Brain microvascular endothelial cell (primary cell): ENCODE data around the gene SKA1.

ENCODE experiments used
- DNase-seq: peaks from one replicate; pipeline ENCODE4 v3.0.0-alpha.2; 2020
- H3K27ac ChIP-seq: fragments of 250-450 bp; sonication (Bioruptor Pico); 2 replicates; pipeline ENCODE4 v1.5.1; 2020; ENCODE audit warnings: mild to moderate bottlenecking, moderate library complexity
- H3K27me3 ChIP-seq: fragments of 250-450 bp; sonication (Bioruptor Pico); replicated peaks from 2 replicates; pipeline ENCODE4 v1.5.1; 2020; ENCODE audit warnings: mild to moderate bottlenecking
- H3K36me3 ChIP-seq: fragments of 250-450 bp; sonication (Bioruptor Pico); replicated peaks from 2 replicates; pipeline ENCODE4 v1.5.1; 2020; ENCODE audit warnings: mild to moderate bottlenecking
- H3K4me3 ChIP-seq: 2 replicates; pipeline ENCODE4 v1.5.1; 2011; ENCODE audit warnings: low read depth, mild to moderate bottlenecking, control low read depth, low read length, moderate library complexity
- CTCF ChIP-seq: IDR thresholded peaks from 2 replicates; pipeline ENCODE4 v1.5.1; 2011; ENCODE audit warnings: low read depth, mild to moderate bottlenecking, moderate library complexity, low read length, control low read depth, inconsistent platforms; ENCODE audit errors: missing control alignments
- in situ Hi-C: cut with HindIII; loops from 2 replicates; pipeline ENCODE4 v1.10.0; 2017; ENCODE audit warnings: low sequenced_read_pairs, low pct_ligation_motif_present

Gene SKA1, protein sequence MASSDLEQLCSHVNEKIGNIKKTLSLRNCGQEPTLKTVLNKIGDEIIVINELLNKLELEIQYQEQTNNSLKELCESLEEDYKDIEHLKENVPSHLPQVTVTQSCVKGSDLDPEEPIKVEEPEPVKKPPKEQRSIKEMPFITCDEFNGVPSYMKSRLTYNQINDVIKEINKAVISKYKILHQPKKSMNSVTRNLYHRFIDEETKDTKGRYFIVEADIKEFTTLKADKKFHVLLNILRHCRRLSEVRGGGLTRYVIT

GRCh38 chr18:50374753-50375391 is at the start of gene SKA1:
TSS of gene SKA1 (plus strand) at chr18:50375046. CDS start at chr18:50375831, 785 bp downstream.
- Histone ChIP-seq H3K27ac (no peak within 1 kb of the TSS), H3K36me3 (no peaks in the 10 kb centered on the region), H3K4me3 (peak within 1 kb of the TSS; percentile 84), H3K27me3 (no peaks in the 10 kb centered on the region)
- DNase-seq, result peak; percentile 85
- in situ Hi-C loops, result no loop called here
- TF ChIP-seq CTCF, result no peak

GRCh38 chr18:50327983-50328382 is 46.9 kb upstream of the SKA1 start:
- no peaks in the 10 kb centered on the region for H3K27me3 ChIP-seq
- H3K36me3 ChIP-seq, result no peaks in the 10 kb centered on the region
- in situ Hi-C loops, result no loop called here

DNA sequence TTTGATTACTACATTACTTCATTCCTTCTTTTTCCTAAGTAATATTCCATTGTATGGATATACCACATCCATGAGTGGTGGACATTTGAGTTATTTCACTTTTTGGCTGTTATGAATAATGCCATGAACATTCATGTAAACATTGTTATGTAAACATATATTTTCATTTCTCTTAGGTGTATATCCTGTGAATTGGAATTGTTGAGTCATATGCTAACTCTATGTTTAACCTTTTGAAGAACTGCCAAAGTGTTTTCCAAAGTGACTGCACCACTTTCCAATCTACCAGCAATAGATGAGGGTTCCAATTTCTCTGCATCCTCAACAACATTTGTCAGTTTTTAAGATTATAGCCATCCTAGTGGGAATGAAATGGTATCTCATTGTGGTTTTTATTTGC is 44.7 kb upstream of the SKA1 start:
- Histone ChIP-seq H3K27ac (no peak overlapping the region), H3K36me3 (no peaks in the 10 kb centered on the region), H3K27me3 (no peaks in the 10 kb centered on the region), H3K4me3 (no peak overlapping the region)
- no peak for TF ChIP-seq CTCF
- in situ Hi-C loops, result no loop called here
- no peak for DNase-seq

More at GRCh38 chr18:50327983-50328382, 46.9 kb upstream of the SKA1 start:
- no peak overlapping the region for H3K4me3 ChIP-seq
- TF ChIP-seq CTCF, result no peak
- no peak overlapping the region for H3K27ac ChIP-seq
- DNase-seq, result no peak

GRCh38 chr18:50331691-50332090 is 43.2 kb upstream of the SKA1 start:
- in situ Hi-C loops, result no loop called here
- TF ChIP-seq CTCF, result no peak
- no peaks in the 10 kb centered on the region for H3K27me3 ChIP-seq
- no peak for DNase-seq
- H3K27ac ChIP-seq, result no peak overlapping the region
- H3K4me3 ChIP-seq, result no peak overlapping the region
- H3K36me3 ChIP-seq, result no peaks in the 10 kb centered on the region

GRCh38 chr18:50334546-50335152 is 40.2 kb upstream of the SKA1 start:
- in situ Hi-C loops, result no loop called here
- no peak for TF ChIP-seq CTCF
- no peak overlapping the region for H3K4me3 ChIP-seq
- H3K27ac ChIP-seq, result no peak overlapping the region
- no peaks in the 10 kb centered on the region for H3K36me3 ChIP-seq
- no peaks in the 10 kb centered on the region for H3K27me3 ChIP-seq
- no peak for DNase-seq
